Neural progenitor cell (in vitro differentiated cells): Measurements from ENCODE around the gene DRAP1.

ENCODE experiments used
- CTCF ChIP-seq: fragments of 200-600 bp; sonication (generic); IDR thresholded peaks from 2 replicates; pipeline ENCODE4 v1.5.1; 2017; ENCODE audit warnings: antibody characterized with exemption, mild to moderate bottlenecking
- EZH2 ChIP-seq: fragments of 200-600 bp; sonication (generic); IDR thresholded peaks from 2 replicates; pipeline ENCODE4 v1.6.1; 2017; ENCODE audit warnings: antibody characterized with exemption, mild to moderate bottlenecking, moderate library complexity

- TF ChIP-seq CTCF (no peak), EZH2 (no peak)
These were observed 34.2 kb downstream of the DRAP1 start for GRCh38 chr11:65953471-65953870.
